Central memory CD8-positive, alpha-beta T cell (primary cell): ENCODE data around the gene SECTM1.

Source experiments
- ATAC-seq: fragments of 150-1000 bp; cut with Tn5 transposase; replicated peaks from 2 replicates; pipeline ENCODE4 v1.10.0; 2022; ENCODE audit warnings: mild to moderate bottlenecking, moderate FRiP score, moderate number of reproducible peaks; ENCODE audit not compliant: poor library complexity, severe bottlenecking; ENCODE audit errors: extremely low read depth
- DNase-seq, 2 donors: peaks; one replicate each; pipeline ENCODE4 v3.0.0; 2021; ENCODE audit warnings: low spot score in 2 of 2
- H3K27ac Mint-ChIP-seq: one replicate; pipeline ENCODE4 v1.8.0; 2022; ENCODE audit warnings: low read depth, mild to moderate bottlenecking, moderate library complexity, mixed read lengths
- H3K27me3 Mint-ChIP-seq: one replicate; pipeline ENCODE4 v1.8.0; 2022; ENCODE audit warnings: mixed read lengths
- H3K36me3 Mint-ChIP-seq: one replicate; pipeline ENCODE4 v1.8.0; 2022; ENCODE audit warnings: mild to moderate bottlenecking, moderate library complexity, mixed read lengths; ENCODE audit not compliant: insufficient read depth
- H3K4me1 Mint-ChIP-seq: one replicate; pipeline ENCODE4 v1.8.0; 2022; ENCODE audit warnings: mixed read lengths
- H3K4me3 Mint-ChIP-seq: one replicate; pipeline ENCODE4 v1.8.0; 2022; ENCODE audit warnings: mild to moderate bottlenecking, moderate library complexity, mixed read lengths
- H3K9me3 Mint-ChIP-seq: one replicate; pipeline ENCODE4 v1.8.0; 2022; ENCODE audit warnings: mixed read lengths

Gene SECTM1

GRCh38 chr17:82273327-82274133 is 60.0 kb downstream of the SECTM1 start, which contains the start of gene CSNK1D:
Gene CSNK1D, minus strand, starts transcription at chr17:82273700. Its CDS starts 319 bp downstream, at chr17:82273381.
- H3K27ac Mint-ChIP-seq, result peak within 1 kb of the TSS; percentile 97
- ATAC-seq, result peak; percentile 88
- no peaks in the 10 kb centered on the region for H3K27me3 Mint-ChIP-seq
- DNase-seq, result peak; percentile 85 to 87
- peaks cover 33% of the 10 kb centered on the region for H3K36me3 Mint-ChIP-seq
- peaks cover 39% of the 10 kb centered on the region for H3K4me1 Mint-ChIP-seq
- H3K4me3 Mint-ChIP-seq, result peak within 1 kb of the TSS; percentile 86
- H3K9me3 Mint-ChIP-seq, result no peaks in the 10 kb centered on the region

GRCh38 chr17:82272495-82273326 is 60.9 kb downstream of the SECTM1 start:
- Mint-ChIP-seq H3K4me1 (peaks cover 47% of the 10 kb centered on the region), H3K4me3 (peak overlapping the region; percentile 86), H3K27me3 (no peaks in the 10 kb centered on the region), H3K9me3 (no peaks in the 10 kb centered on the region), H3K27ac (peak overlapping the region; percentile 97), H3K36me3 (peaks cover 37% of the 10 kb centered on the region)
- ATAC-seq, result peak; percentile 13
- DNase-seq, result peak in 1 of 2 donors; percentile 27

- H3K4me3 Mint-ChIP-seq, result peak overlapping the region; percentile 86
- no peak for ATAC-seq
- H3K9me3 Mint-ChIP-seq, result no peaks in the 10 kb centered on the region
- H3K27ac Mint-ChIP-seq, result no peak overlapping the region
- peaks cover 41% of the 10 kb centered on the region for H3K36me3 Mint-ChIP-seq
- no peaks in the 10 kb centered on the region for H3K27me3 Mint-ChIP-seq
- peaks cover 56% of the 10 kb centered on the region for H3K4me1 Mint-ChIP-seq
- no peak for DNase-seq
Measured at GRCh38 chr17:82271401-82271800, 62.2 kb downstream of the SECTM1 start.
